Measurements from ENCODE around the gene SMIM22. TPM values are rescaled to one million over a fixed set of nuclear protein-coding genes. Genes with fewer than 3 reads are reported as not detected.
"Not testable (repeated sequence)": the region's sequence is repeated elsewhere in the genome, so short reads cannot be mapped to it uniquely, and the experiment has no call there.

Gene SMIM22
- total RNA-seq, 2 experiments from 2014 or later = not detected

- Mint-ChIP-seq H3K4me3 (no peak overlapping the region), H3K27me3 (no peaks in the 10 kb centered on the region), H3K27ac (no peak overlapping the region), H3K4me1 (ENCODE audit: low read depth) (no peaks in the 10 kb centered on the region), H3K36me3 (ENCODE audit: low read depth) (no peaks in the 10 kb centered on the region), H3K9me3 (no peaks in the 10 kb centered on the region)
- intact Hi-C loops (cut with micrococcal nuclease) = no loop called here
- DNase-seq (no peak), ATAC-seq (no peak)
- TF ChIP-seq CTCF (IDR thresholded peaks at IDR 0.05) = no peak
- CTCF ChIA-PET = no interaction called here
- POLR2A ChIA-PET = no interaction called here
These were observed 11.2 kb upstream of the SMIM22 start for GRCh38 chr16:4783951-4784336.

GRCh38 chr16:4784444-4784987 is 10.7 kb upstream of the SMIM22 start:
- POLR2A ChIA-PET; H3K27me3 Mint-ChIP-seq; H3K27ac Mint-ChIP-seq; DNase-seq; H3K9me3 Mint-ChIP-seq; ATAC-seq; H3K4me3 Mint-ChIP-seq; intact Hi-C loops (cut with micrococcal nuclease); H3K36me3 Mint-ChIP-seq (ENCODE audit: low read depth); H3K4me1 Mint-ChIP-seq (ENCODE audit: low read depth); CTCF ChIA-PET: not testable (repeated sequence)

GRCh38 chr16:4785758-4786433 is 9.3 kb upstream of the SMIM22 start:
- intact Hi-C loops (cut with micrococcal nuclease) = no loop called here
- ChIA-PET POLR2A (interaction anchor here (0.7 to 1.7 kb wide), 2 partner anchors 17 to 33 kb away, joined by 3 to 4 read pairs; no protein-coding TSS in a partner anchor), CTCF (no interaction called here)
- no peak for ATAC-seq
- no peaks in the 10 kb centered on the region for H3K9me3 Mint-ChIP-seq
- H3K36me3 Mint-ChIP-seq (ENCODE audit: low read depth) = no peaks in the 10 kb centered on the region
- H3K27ac Mint-ChIP-seq = no peak overlapping the region
- no peaks in the 10 kb centered on the region for H3K27me3 Mint-ChIP-seq
- no peaks in the 10 kb centered on the region for H3K4me1 Mint-ChIP-seq (ENCODE audit: low read depth)
- H3K4me3 Mint-ChIP-seq = no peak overlapping the region
- DNase-seq = no peak
- TF ChIP-seq CTCF (IDR thresholded peaks at IDR 0.05) = no peak

GRCh38 chr16:4787068-4787467 is 8.1 kb upstream of the SMIM22 start:
- ChIA-PET CTCF (no interaction called here), POLR2A (interaction anchor here (1.7 kb wide), 1 partner anchor 18 kb away, joined by 4 read pairs; no protein-coding TSS in a partner anchor)
- no peaks in the 10 kb centered on the region for H3K4me1 Mint-ChIP-seq (ENCODE audit: low read depth)
- no peak for TF ChIP-seq CTCF (IDR thresholded peaks at IDR 0.05)
- no peak for DNase-seq
- H3K27ac Mint-ChIP-seq = no peak overlapping the region
- H3K4me3 Mint-ChIP-seq = no peak overlapping the region
- H3K36me3 Mint-ChIP-seq (ENCODE audit: low read depth) = no peaks in the 10 kb centered on the region
- H3K9me3 Mint-ChIP-seq = no peaks in the 10 kb centered on the region
- intact Hi-C loops (cut with micrococcal nuclease) = no loop called here
- ATAC-seq = no peak
- no peaks in the 10 kb centered on the region for H3K27me3 Mint-ChIP-seq

GRCh38 chr16:4787627-4788482 is 7.3 kb upstream of the SMIM22 start, which contains the start of gene SEPTIN12:
TSS of gene SEPTIN12 (minus strand) at chr16:4788345. CDS start at chr16:4787645, 700 bp downstream.
- POLR2A ChIA-PET = interaction anchor here (1.6 to 1.7 kb wide), 2 partner anchors 17 to 19 kb away, joined by 4 read pairs; no protein-coding TSS in a partner anchor
- Mint-ChIP-seq H3K36me3 (ENCODE audit: low read depth) (no peaks in the 10 kb centered on the region), H3K27me3 (no peaks in the 10 kb centered on the region), H3K4me3 (no peak within 1 kb of the TSS), H3K27ac (no peak within 1 kb of the TSS), H3K4me1 (ENCODE audit: low read depth) (no peaks in the 10 kb centered on the region), H3K9me3 (no peaks in the 10 kb centered on the region)
- TF ChIP-seq CTCF (IDR thresholded peaks at IDR 0.05) = no peak
- ATAC-seq (no peak), DNase-seq (no peak)
- CTCF ChIA-PET = interaction anchor here (1.1 kb wide), 1 partner anchor 78 kb away, joined by 3 read pairs; no protein-coding TSS in a partner anchor
- intact Hi-C loops (cut with micrococcal nuclease) = no loop called here
